NCI-H2196 treated with DMSO at 0.1 percent for 48 hours (cell line): ENCODE results near the gene KCNG4.

Source experiments
- DNase-seq: peaks from one replicate; lab custom pipeline; 2025; ENCODE audit not compliant: unreplicated experiment; lab: John Stamatoyannopoulos, UW

KCNG4 gene

GRCh38 chr16:84183911-84184591 lies 55.8 kb downstream of the KCNG4 start:
- DNase-seq, result no peak

GRCh38 chr16:84183572-84183875 lies 56.3 kb downstream of the KCNG4 start:
- DNase-seq, result no peak

- DNase-seq, result no peak
Observed at GRCh38 chr16:84182680-84183571, 56.9 kb downstream of the KCNG4 start.

GRCh38 chr16:84182104-84182503 lies 57.7 kb downstream of the KCNG4 start:
- DNase-seq, result no peak

- DNase-seq, result no peak
Observed at GRCh38 chr16:84181144-84181915, 58.5 kb downstream of the KCNG4 start.

- DNase-seq, result no peak
Observed at GRCh38 chr16:84180519-84181140, 59.2 kb downstream of the KCNG4 start.

GRCh38 chr16:84179612-84180320 lies 60.0 kb downstream of the KCNG4 start:
- DNase-seq, result no peak

- DNase-seq, result no peak
Observed at GRCh38 chr16:84178892-84179611, 60.8 kb downstream of the KCNG4 start.

GRCh38 chr16:84178146-84178765 lies 61.6 kb downstream of the KCNG4 start:
- DNase-seq, result no peak

GRCh38 chr16:84177741-84178073 lies 62.1 kb downstream of the KCNG4 start:
- no peak for DNase-seq

GRCh38 chr16:84176192-84177053 lies 63.4 kb downstream of the KCNG4 start:
- no peak for DNase-seq

- DNase-seq, result no peak
Observed at GRCh38 chr16:84175350-84176081, 64.3 kb downstream of the KCNG4 start.

GRCh38 chr16:84174396-84174795 lies 65.4 kb downstream of the KCNG4 start:
- no peak for DNase-seq

GRCh38 chr16:84169765-84170310 lies 70.0 kb downstream of the KCNG4 start:
- no peak for DNase-seq
